ENCODE data around the gene TTLL1. TPM values are rescaled to one million over a fixed set of nuclear protein-coding genes. Genes with fewer than 3 reads are reported as not detected.

The TTLL1 gene
- polyA plus RNA-seq, 3 donors = 4.7 to 6.0 (median 5.6) TPM

- no peaks in the 10 kb centered on the region for H4K20me1 ChIP-seq (ENCODE audit: insufficient read depth, low read length)
- no peak overlapping the region for H2AFZ ChIP-seq (ENCODE audit: insufficient read depth, low read depth, low read length, poor library complexity, severe bottlenecking)
- 80% methylated on average over 5 of the region's 5 CpGs for WGBS (ENCODE audit: insufficient coverage)
- intact Hi-C loops (cut with micrococcal nuclease) = no loop called here
- TF ChIP-seq CTCF (IDR thresholded peaks at IDR 0.05) = peak; percentile 73
- H3K27ac ChIP-seq (ENCODE audit: low read depth in 1 of 2, low read length in 2 of 2) = no peak overlapping the region
- DNase-seq = no peak
- H3K4me2 ChIP-seq (replicated peaks; ENCODE audit: extremely low read depth, low read length, poor library complexity, severe bottlenecking) = no peak overlapping the region
- no peak overlapping the region for H3K27ac Mint-ChIP-seq
- no peaks in the 10 kb centered on the region for H3K79me2 ChIP-seq (ENCODE audit: insufficient read depth, low read length)
- H3K27me3 Mint-ChIP-seq (ENCODE audit: low read depth in 3 of 3) = peaks cover 0 to 4% (median 0%) of the 10 kb centered on the region in 3 donors
- no peaks in the 10 kb centered on the region for H3K27me3 ChIP-seq (ENCODE audit: control insufficient read depth in 2 of 2, insufficient read depth in 2 of 2, low read length in 2 of 2)
- no peaks in the 10 kb centered on the region for H3K9me3 ChIP-seq (replicated peaks in 1 of 2; ENCODE audit: control insufficient read depth in 1 of 2, insufficient read depth in 1 of 2, low read length in 2 of 2)
- H3K4me3 Mint-ChIP-seq = no peak overlapping the region
- H3K9ac ChIP-seq (ENCODE audit: insufficient read depth, low read length, poor library complexity, severe bottlenecking) = no peak overlapping the region
- peaks cover 3 to 13% of the 10 kb centered on the region in 2 donors for H3K36me3 ChIP-seq (replicated peaks in 1 of 2; ENCODE audit: control insufficient read depth in 1 of 2, insufficient read depth in 2 of 2, low read length in 2 of 2)
- H3K4me3 ChIP-seq (replicated peaks in 1 of 3; ENCODE audit: low read depth in 2 of 3, low read length in 3 of 3) = no peak overlapping the region
- peaks cover 29 to 61% of the 10 kb centered on the region in 2 donors for H3K36me3 Mint-ChIP-seq
- H3K4me1 ChIP-seq (ENCODE audit: control insufficient read depth in 1 of 2, insufficient read depth in 2 of 2, low read length in 2 of 2) = no peaks in the 10 kb centered on the region
- H3K9me3 Mint-ChIP-seq = peaks cover 0 to 4% (median 0%) of the 10 kb centered on the region in 7 donors
- H3K4me1 Mint-ChIP-seq = no peaks in the 10 kb centered on the region
These were observed 29.0 kb downstream of the TTLL1 start for GRCh38 chr22:43060183-43060582.

- no CpG with 5 or more reads among the region's 7 CpGs for WGBS (ENCODE audit: insufficient coverage)
- intact Hi-C loops (cut with micrococcal nuclease) = no loop called here
These were observed 31.6 kb downstream of the TTLL1 start for GRCh38 chr22:43057641-43058040.

More at GRCh38 chr22:43057641-43058040, 31.6 kb downstream of the TTLL1 start:
- Histone ChIP-seq H4K20me1 (ENCODE audit: insufficient read depth, low read length) (no peaks in the 10 kb centered on the region), H3K4me1 (ENCODE audit: control insufficient read depth in 1 of 2, insufficient read depth in 2 of 2, low read length in 2 of 2) (no peaks in the 10 kb centered on the region), H3K4me2 (replicated peaks; ENCODE audit: extremely low read depth, low read length, poor library complexity, severe bottlenecking) (no peak overlapping the region), H3K9ac (ENCODE audit: insufficient read depth, low read length, poor library complexity, severe bottlenecking) (no peak overlapping the region), H2AFZ (ENCODE audit: insufficient read depth, low read depth, low read length, poor library complexity, severe bottlenecking) (no peak overlapping the region), H3K79me2 (ENCODE audit: insufficient read depth, low read length) (no peaks in the 10 kb centered on the region), H3K27ac (ENCODE audit: low read depth in 1 of 2, low read length in 2 of 2) (no peak overlapping the region), H3K4me3 (replicated peaks in 1 of 3; ENCODE audit: low read depth in 2 of 3, low read length in 3 of 3) (no peak overlapping the region), H3K36me3 (replicated peaks in 1 of 2; ENCODE audit: control insufficient read depth in 1 of 2, insufficient read depth in 2 of 2, low read length in 2 of 2) (peaks cover 0 to 2% of the 10 kb centered on the region in 2 donors), H3K27me3 (ENCODE audit: control insufficient read depth in 2 of 2, insufficient read depth in 2 of 2, low read length in 2 of 2) (no peaks in the 10 kb centered on the region), H3K9me3 (replicated peaks in 1 of 2; ENCODE audit: control insufficient read depth in 1 of 2, insufficient read depth in 1 of 2, low read length in 2 of 2) (no peaks in the 10 kb centered on the region)
- Mint-ChIP-seq H3K27ac (peak overlapping the region in 1 of 7 donors; percentile 55), H3K4me1 (no peaks in the 10 kb centered on the region), H3K4me3 (no peak overlapping the region), H3K36me3 (peaks cover 18 to 49% of the 10 kb centered on the region in 2 donors), H3K27me3 (ENCODE audit: low read depth in 3 of 3) (peaks cover 0 to 3% (median 0%) of the 10 kb centered on the region in 3 donors), H3K9me3 (peaks cover 0 to 4% (median 0%) of the 10 kb centered on the region in 7 donors)
- TF ChIP-seq CTCF (IDR thresholded peaks at IDR 0.05) = no peak
- DNase-seq = no peak

Measured in CD14-positive monocyte (primary cell).